ENCODE results near the gene EPHA3. TPM values are rescaled to one million over a fixed set of nuclear protein-coding genes. Genes with fewer than 3 reads are reported as not detected.

Gene EPHA3
- total RNA-seq, 4 donors from 2014 or later, result 2.3 to 4.6 (median 2.4) TPM; not detected in 1

DNA sequence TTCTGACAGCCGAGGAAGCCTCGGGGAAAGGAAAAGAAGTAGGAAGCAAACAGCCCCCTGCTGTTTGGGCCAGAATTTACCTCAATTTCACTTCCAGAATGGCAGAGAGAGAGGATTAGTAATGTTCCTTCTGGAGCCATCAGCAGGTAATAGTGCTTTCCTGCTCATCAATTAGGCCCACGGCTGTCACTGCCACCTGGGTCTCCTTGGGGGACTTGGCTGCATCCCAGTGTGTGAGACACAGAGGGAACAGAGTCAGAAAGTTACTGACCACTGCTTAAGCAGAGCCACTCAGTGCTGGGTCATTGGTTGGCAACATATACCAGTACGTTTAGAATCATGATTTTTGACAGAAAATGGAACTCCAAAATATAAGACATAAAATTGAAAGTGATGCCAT, 397.0 kb downstream of the EPHA3 start:
- in situ Hi-C loops (cut with MboI; ENCODE audit: low pct_ligation_motif_present in 1 of 4, low pct_unique_long_range_greater_than_20kb in 1 of 4, low sequenced_read_pairs in 3 of 4) (no loop called here), intact Hi-C loops (cut with DNase I; ENCODE audit: low total_unique reads) (no loop called here)
- H3K4me1 ChIP-seq, result no peaks in the 10 kb centered on the region
- no peaks in the 10 kb centered on the region for H3K27me3 ChIP-seq
- no peak overlapping the region for H3K4me3 ChIP-seq
- H3K36me3 ChIP-seq, result no peaks in the 10 kb centered on the region
- no peaks in the 10 kb centered on the region for H3K9me3 ChIP-seq
- no peak for DNase-seq
- TF ChIP-seq POLR2AphosphoS5 (IDR thresholded peaks at IDR 0.05), result no peak
- TF ChIP-seq EP300 (IDR thresholded peaks at IDR 0.05; ENCODE audit: low read depth), result no peak
- no peak for TF ChIP-seq POLR2A (IDR thresholded peaks at IDR 0.05)
- TF ChIP-seq, protein P1, sequence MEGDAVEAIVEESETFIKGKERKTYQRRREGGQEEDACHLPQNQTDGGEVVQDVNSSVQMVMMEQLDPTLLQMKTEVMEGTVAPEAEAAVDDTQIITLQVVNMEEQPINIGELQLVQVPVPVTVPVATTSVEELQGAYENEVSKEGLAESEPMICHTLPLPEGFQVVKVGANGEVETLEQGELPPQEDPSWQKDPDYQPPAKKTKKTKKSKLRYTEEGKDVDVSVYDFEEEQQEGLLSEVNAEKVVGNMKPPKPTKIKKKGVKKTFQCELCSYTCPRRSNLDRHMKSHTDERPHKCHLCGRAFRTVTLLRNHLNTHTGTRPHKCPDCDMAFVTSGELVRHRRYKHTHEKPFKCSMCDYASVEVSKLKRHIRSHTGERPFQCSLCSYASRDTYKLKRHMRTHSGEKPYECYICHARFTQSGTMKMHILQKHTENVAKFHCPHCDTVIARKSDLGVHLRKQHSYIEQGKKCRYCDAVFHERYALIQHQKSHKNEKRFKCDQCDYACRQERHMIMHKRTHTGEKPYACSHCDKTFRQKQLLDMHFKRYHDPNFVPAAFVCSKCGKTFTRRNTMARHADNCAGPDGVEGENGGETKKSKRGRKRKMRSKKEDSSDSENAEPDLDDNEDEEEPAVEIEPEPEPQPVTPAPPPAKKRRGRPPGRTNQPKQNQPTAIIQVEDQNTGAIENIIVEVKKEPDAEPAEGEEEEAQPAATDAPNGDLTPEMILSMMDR (IDR thresholded peaks at IDR 0.05), result no peak
- WGBS, 2 donors (ENCODE audit: low coverage in 1 of 2), result 50 to 57% methylated on average over 2 to 4 of the region's 4 CpGs
- no peak overlapping the region for H3K27ac ChIP-seq

DNA sequence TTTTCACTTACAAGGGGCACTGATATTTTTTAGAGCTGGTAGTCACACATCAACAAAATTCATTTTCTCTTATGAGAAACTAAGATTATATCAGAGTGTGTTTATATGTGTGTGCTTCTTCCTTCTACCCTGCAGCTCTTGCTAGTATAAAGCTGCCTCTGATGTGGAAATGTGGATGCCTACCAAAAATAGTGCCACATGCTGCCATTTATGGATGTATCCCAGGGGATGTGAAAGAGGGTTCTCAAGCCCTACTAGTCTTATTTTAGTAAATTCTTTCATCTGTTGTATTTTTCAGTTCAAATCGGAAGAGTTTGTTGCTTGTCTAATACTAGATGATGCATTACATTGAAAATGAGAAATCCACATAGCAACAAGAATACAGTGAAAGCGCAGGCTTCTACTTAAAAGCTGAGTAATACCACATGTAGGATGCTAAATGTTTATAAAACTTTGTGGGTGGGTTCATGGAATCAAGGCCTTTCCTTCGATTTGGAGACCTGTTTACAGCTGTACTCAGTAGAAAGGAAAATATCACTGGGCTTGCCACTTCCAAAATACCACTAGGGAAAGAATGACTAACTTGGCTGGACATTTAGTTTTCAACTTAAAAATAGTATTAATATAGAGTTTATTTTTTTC, 399.2 kb downstream of the EPHA3 start:
- TF ChIP-seq EP300 (IDR thresholded peaks at IDR 0.05; ENCODE audit: low read depth) (no peak), POLR2A (IDR thresholded peaks at IDR 0.05) (no peak), POLR2AphosphoS5 (IDR thresholded peaks at IDR 0.05) (no peak)
- TF ChIP-seq, protein P1 (IDR thresholded peaks at IDR 0.05), result no peak
- no peaks in the 10 kb centered on the region for H3K4me1 ChIP-seq
- no peaks in the 10 kb centered on the region for H3K9me3 ChIP-seq
- H3K36me3 ChIP-seq, result no peaks in the 10 kb centered on the region
- H3K27me3 ChIP-seq, result no peaks in the 10 kb centered on the region
- H3K4me3 ChIP-seq, result no peak overlapping the region
- no peak for DNase-seq
- 40 to 62% methylated on average over 2 to 3 of the region's 3 CpGs for WGBS, 2 donors (ENCODE audit: low coverage in 1 of 2)
- in situ Hi-C loops (cut with MboI; ENCODE audit: low pct_ligation_motif_present in 1 of 4, low pct_unique_long_range_greater_than_20kb in 1 of 4, low sequenced_read_pairs in 3 of 4) (no loop called here), intact Hi-C loops (cut with DNase I; ENCODE audit: low total_unique reads) (no loop called here)
- no peak overlapping the region for H3K27ac ChIP-seq

DNA sequence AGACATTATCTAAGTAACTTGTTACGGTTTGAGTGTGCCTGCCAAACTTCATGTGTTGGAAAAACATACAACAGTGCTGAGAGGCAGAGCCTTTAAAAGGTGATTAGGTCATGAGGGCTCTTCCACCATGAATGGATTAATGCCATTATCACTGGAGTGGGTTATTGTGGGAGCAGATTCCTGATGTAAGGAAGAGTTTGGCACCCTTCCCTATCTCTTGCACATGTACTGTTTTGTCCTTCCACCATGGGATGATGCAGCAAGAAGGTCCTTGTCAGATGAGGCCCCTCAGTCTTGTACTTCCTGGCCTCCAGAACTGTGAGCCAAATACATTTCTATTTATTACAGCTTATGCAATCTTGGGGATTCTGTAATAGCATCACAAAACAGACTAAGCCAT, 413.9 kb downstream of the EPHA3 start:
- TF ChIP-seq POLR2AphosphoS5 (IDR thresholded peaks at IDR 0.05) (no peak), POLR2A (IDR thresholded peaks at IDR 0.05) (no peak), EP300 (IDR thresholded peaks at IDR 0.05; ENCODE audit: low read depth) (no peak)
- TF ChIP-seq, protein P1 (IDR thresholded peaks at IDR 0.05), result no peak
- Histone ChIP-seq H3K27ac (no peak overlapping the region), H3K9me3 (no peaks in the 10 kb centered on the region), H3K4me1 (no peaks in the 10 kb centered on the region), H3K36me3 (no peaks in the 10 kb centered on the region), H3K4me3 (no peak overlapping the region), H3K27me3 (no peaks in the 10 kb centered on the region)
- intact Hi-C loops (cut with DNase I; ENCODE audit: low total_unique reads), result no loop called here
- WGBS, 2 donors (ENCODE audit: low coverage in 1 of 2), result 56% methylated on average over 1 of the region's 1 CpG
- in situ Hi-C loops (cut with MboI; ENCODE audit: low pct_ligation_motif_present in 1 of 4, low pct_unique_long_range_greater_than_20kb in 1 of 4, low sequenced_read_pairs in 3 of 4), result no loop called here
- no peak for DNase-seq

DNA sequence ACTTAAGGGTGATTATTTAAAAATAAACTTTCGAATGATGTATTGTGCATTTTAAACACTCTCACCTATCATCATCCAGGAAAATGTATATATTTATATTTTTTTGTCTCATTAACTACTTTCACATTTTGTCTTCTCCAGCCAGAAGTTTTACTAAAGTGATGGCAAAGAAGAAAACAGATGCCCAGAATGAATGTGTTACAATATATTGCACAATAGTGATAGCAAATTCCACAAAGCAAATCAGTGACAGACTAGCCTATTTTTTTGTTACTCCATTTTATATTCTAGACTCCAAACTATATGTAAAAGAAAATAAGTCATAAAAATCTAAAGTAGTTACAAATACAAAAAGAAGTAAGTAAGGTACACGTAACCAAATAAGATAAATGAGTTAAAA, 414.7 kb downstream of the EPHA3 start:
- H3K9me3 ChIP-seq, result no peaks in the 10 kb centered on the region
- intact Hi-C loops (cut with DNase I; ENCODE audit: low total_unique reads) (no loop called here), in situ Hi-C loops (cut with MboI; ENCODE audit: low pct_ligation_motif_present in 1 of 4, low pct_unique_long_range_greater_than_20kb in 1 of 4, low sequenced_read_pairs in 3 of 4) (no loop called here)
- no peak overlapping the region for H3K4me3 ChIP-seq
- H3K36me3 ChIP-seq, result no peaks in the 10 kb centered on the region
- TF ChIP-seq POLR2A (IDR thresholded peaks at IDR 0.05) (no peak), POLR2AphosphoS5 (IDR thresholded peaks at IDR 0.05) (no peak), EP300 (IDR thresholded peaks at IDR 0.05; ENCODE audit: low read depth) (no peak)
- TF ChIP-seq, protein P1 (IDR thresholded peaks at IDR 0.05), result no peak
- H3K4me1 ChIP-seq, result no peaks in the 10 kb centered on the region
- DNase-seq, result no peak
- H3K27ac ChIP-seq, result no peak overlapping the region
- 85 to 89% methylated on average over 2 of the region's 2 CpGs for WGBS, 2 donors (ENCODE audit: low coverage in 1 of 2)
- no peaks in the 10 kb centered on the region for H3K27me3 ChIP-seq
